Neural cell (in vitro differentiated cells): ENCODE measurements around the gene PCNX2.

Experiments
- CTCF ChIP-seq: fragments of 450-650 bp; IDR thresholded peaks from 2 replicates; pipeline ENCODE4 v1.5.1; 2014; ENCODE audit warnings: antibody characterized with exemption, mild to moderate bottlenecking, moderate library complexity; ENCODE audit not compliant: poor library complexity, severe bottlenecking
- MXI1 ChIP-seq: fragments of 450-650 bp; conservative IDR thresholded peaks from 2 replicates; pipeline ENCODE4 v1.6.1; 2014; ENCODE audit warnings: antibody characterized with exemption, mild to moderate bottlenecking; ENCODE audit not compliant: poor library complexity, severe bottlenecking
- POLR2AphosphoS5 ChIP-seq: IDR thresholded peaks from 2 replicates; pipeline ENCODE4 v1.6.1; 2012

GRCh38 chr1:233078396-233078795 is 217.1 kb downstream of the PCNX2 start:
- TF ChIP-seq MXI1 (no peak), CTCF (no peak), POLR2AphosphoS5 (no peak)
